HG02884 (cell line): Measurements from ENCODE around the gene ABLIM2.

Source experiments
- ATAC-seq: cut with Tn5 transposase; IDR thresholded peaks from one replicate; pipeline ENCODE4 v1.9.1; 2021; ENCODE audit warnings: mild to moderate bottlenecking, moderate library complexity; ENCODE audit not compliant: unreplicated experiment

The ABLIM2 gene

GRCh38 chr4:8073206-8073863 is 85.3 kb downstream of the ABLIM2 start:
- ATAC-seq: no peak

DNA sequence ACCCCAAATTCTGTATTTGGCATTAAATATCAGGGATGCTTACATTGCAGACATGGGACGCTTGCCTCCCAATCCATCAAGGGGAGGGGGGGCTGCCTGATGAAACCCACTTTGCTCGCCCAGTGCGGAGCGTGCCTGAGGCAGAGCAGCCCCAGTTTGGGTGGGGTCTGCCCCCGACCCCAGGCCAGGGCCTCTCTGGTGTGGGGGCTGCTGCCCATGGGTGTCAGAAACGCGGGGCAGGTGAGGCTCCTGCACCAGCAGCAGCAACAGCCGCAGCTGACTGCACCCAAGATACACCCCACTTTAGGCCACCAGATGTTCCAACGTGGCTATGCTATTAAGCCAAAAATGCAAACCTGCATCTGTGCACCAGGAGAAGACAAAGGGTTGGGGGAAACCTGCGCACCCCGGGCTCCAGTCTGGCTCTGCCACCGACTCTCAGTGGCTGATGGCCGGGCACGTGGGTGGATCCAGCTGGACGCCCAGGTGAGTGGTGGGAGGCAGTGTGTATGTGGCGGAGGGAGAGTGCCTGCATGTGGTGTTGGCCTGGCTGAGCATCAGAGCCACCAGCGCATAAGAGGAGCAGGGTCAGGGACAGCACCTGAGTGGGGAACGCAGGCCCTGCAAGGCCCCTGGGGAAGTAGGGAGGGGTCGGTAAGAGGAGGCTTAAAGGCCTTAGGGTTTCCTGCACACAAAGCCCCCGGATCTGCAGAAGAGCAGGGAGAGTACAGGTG is 86.2 kb downstream of the ABLIM2 start:
- no peak for ATAC-seq

- ATAC-seq: no peak
Measured at GRCh38 chr4:8071766-8072165, 86.8 kb downstream of the ABLIM2 start.

DNA sequence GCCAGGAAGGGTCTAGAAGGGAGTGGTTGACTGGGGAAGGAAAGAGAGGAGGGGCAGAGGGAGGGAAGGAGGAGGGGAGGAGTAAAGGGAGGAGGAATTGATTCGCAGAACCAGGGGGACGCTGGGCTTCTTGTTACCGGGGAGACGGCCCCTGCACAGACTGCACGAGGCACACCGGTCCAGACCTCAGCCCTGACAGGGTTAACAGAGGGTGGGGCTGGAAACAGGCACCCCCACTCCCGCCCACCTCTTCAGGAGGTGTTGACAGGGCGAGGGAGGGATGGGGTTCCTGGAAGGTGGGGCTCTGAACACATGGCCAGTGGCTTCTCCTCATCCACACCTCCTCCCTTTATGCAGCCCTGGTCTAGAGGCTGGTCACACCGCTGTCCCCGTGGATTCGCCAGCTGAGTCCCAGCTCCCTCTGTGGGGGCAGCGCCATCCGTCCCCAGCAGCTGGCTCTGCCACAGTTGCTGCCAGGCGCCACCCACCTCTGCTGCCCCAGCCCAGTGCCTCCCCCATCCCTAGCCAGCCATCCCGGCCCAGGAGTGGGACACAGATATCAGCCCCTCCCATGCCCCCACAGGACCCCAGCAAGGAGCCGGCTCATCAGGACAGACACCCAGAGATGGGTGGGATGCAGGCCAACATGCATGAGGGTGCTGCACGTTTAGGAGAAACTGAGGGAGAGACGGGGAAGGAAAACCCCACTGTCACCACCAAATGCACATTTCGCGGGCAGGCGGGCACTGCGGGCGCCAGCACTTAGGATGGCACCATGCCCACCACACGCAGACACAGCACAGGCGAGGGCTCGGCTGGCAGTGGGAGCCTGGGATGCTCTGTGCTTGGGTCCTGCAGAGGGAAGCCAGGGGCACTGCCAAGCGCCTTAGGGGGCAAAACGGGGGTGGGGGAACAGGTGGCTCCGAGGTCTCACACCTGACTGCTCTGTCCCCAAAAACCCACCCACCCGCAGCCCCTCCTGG is 87.6 kb downstream of the ABLIM2 start:
- ATAC-seq: no peak

- no peak for ATAC-seq
Measured at GRCh38 chr4:8069102-8069752, 89.4 kb downstream of the ABLIM2 start.

- no peak for ATAC-seq
Measured at GRCh38 chr4:8067945-8068896, 90.4 kb downstream of the ABLIM2 start.

- ATAC-seq: no peak
Measured at GRCh38 chr4:8067274-8067936, 91.2 kb downstream of the ABLIM2 start.

DNA sequence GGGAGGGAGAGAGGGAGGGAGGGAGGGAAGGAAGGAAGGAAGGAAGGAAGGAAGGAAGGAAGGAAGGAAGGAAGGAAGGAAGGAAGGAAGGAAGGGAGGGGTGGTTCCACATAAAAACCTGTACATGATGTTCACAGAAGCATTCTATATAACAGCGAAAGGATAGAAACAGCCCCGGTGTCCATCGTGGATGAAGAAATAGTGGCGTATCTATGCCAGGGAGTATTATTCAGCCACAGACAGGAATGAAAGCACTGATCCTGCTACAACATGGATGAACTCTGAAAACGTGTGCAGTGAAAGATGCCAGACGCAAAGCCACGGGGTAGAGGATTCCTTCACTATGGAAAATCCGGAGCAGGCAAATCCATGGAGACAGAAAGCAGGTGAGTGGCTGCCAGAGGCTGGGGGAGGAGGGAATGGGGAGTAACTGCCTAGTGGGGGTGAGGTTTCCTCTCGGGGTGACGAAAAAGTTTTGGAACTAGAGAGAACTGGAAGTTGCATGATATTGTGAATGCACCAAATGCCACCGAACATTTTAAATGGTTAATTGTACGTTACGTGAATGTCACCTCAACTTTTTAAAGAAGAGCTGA is 92.2 kb downstream of the ABLIM2 start:
- no peak for ATAC-seq

DNA sequence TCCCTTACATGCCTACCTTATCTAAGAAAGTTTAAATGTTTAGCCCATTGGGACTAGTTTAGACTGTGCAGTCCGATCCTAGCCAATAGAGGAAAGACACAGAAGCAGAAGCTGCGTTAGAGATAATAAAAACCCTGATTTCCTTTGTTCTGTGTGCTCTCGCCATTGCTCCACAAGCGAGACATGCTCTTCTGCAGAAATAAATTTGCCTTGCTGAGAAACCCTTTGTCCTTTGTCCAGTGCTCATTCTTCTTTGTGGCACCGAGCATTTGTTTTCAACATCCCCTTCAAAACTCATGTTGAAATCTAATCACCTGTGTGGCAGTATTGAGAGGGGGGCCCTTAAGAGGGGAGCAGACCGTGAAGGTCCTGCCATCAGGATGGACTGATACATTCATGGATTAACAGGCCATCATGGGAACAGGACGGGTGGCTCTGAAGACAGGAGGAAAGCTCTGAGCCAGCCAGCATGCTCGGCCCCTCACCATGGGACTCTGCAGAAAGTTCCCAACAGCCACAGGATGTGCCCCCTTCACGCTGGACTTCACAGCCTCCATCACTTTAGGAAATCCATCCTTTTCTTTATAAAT is 94.5 kb downstream of the ABLIM2 start:
- no peak for ATAC-seq

DNA sequence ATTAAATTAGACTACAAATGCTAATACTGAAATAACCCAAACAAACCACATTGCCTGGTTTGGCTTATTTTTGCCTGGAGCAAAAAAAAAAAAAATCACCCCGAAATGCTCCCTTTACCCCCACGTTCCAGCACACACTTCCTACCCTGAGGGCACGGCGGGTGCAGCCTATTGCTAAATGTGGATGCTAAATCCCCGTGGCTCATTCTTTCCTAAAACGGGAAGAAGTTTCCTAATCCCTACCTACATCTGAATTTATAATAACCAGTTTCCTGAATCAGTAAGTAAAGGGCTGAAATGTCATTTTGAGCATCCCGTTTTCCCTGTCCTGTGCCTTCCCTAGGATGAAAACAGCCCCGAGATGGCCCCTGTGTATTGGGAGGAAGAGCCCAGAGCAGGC is 97.0 kb downstream of the ABLIM2 start:
- no peak for ATAC-seq

DNA sequence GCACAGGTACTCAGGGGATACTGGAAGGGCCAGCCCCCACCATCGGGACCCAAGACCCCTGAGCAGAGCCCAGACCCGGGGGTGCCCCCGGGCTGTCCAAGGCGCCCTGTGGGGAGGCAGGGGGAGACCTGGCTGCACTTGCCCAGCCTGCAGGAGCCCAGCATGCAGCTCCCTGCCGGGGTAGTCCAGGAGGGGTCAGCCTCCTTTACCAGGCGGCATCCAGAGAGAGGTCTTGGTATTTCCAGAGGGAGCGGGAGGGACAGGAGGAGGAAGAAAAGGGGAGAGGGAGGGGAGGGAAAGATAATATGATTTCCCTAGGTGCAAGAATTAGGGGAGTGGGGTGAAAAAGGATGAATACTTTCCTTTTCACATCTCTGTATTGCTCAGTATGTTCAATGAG is 97.5 kb downstream of the ABLIM2 start:
- ATAC-seq: no peak

- ATAC-seq: no peak
Measured at GRCh38 chr4:8060632-8061031, 98.0 kb downstream of the ABLIM2 start.

DNA sequence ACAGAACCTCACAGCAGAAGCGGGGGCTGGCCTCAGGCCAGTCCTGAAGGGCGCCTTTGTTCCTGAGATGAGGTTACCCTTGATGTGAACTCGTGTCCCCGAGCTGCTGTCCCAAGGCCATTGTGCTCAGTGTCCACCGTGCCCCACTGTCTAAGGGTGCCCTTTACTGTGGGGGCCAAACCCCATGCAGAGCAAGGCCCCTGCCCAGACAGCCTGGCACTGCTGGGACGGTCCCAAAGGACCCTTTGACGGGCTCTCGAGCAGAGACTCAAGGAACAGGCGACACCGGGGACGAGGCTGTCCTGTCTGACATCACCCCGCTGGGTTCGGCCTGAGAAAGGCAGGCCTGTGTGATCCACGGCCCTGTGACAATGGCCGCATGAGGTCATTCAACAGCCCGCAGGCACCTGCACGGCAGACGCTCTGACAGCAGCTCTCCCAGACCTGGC is 100.6 kb downstream of the ABLIM2 start:
- no peak for ATAC-seq

DNA sequence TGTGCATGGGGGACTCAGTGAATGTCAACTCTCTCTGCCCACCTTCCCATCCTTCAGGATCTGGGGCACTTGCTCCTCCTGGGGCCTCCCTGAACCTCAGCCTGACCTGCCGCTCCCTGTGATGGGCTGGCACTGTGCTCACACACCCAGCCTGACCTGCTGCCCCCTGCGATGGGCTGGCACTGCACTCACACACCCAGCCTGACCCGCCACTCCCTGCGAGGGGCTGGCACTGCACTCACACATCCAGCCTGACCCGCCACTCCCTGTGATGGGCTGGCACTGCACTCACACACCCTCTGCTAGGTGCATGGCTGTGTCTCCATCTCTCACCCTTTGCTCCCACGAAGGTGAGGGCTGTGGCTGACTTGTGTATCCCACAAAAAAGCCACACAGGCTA is 103.4 kb downstream of the ABLIM2 start:
- ATAC-seq: no peak

DNA sequence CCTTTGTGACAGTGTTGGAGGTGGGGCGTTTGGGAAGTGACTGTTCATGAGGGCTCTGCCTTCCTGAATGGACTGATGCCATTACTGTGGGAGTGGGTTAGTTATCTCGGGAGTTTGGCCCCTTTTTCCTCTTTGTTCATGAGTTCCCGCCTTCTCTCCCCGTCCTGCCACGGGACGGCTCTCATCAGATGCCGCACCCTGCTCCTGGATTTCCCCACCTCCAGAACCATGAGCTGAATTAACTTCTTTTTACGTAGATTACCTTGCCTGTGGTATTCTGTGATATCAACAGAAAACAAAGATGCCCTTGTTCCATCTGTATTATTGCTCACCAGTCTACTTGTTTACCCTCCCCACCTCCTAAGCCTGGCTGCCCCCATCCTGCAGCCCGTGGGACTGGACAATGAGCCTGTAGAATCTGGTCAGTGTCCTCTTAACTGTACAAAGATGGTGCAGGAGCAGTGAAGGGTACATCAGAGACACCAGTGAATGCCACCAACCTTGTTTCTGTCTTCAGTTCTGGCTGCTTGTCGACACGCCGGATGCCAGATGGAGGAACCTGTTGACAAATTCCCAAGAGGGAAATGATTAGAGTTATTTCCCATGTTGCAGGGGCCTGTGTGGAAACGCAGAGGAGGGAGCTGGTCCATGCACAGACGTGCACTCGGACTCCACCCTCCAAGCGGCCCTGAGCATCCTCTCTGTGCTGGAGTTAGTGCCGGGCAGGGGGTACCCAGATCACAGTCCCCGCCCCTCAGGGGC is 104.7 kb downstream of the ABLIM2 start:
- no peak for ATAC-seq

- no peak for ATAC-seq
Measured at GRCh38 chr4:8052160-8052691, 106.4 kb downstream of the ABLIM2 start.

DNA sequence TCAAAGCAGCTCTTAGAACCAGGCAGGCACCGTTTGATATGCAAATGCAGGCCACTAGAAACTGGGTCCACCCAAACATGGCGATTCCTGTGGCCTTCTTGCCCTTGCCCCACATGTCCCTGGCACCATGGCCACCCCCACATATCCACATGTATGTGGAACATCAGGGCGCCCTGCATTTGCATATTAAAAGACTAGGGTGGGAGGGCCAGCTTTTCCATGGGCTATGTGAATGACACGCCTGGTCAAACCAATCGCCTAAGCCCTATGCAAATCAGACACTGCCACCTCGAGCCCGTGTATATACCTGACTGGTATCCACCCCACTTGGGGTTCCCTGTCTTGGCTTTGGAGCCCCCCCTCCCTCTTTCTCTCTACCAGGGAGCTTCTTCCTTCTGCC is 107.0 kb downstream of the ABLIM2 start:
- no peak for ATAC-seq
